IMR-90 (cell line): ENCODE results near the gene GLE1. TPM values are rescaled to one million over a fixed set of nuclear protein-coding genes. Genes with fewer than 3 reads are reported as not detected.

Experiments used
- ATAC-seq: fragments of 200-7000 bp; cut with Tn5 transposase; 2 replicates; pipeline ENCODE4 v1.9.1; 2020; ENCODE audit warnings: low read depth, mild to moderate bottlenecking, moderate library complexity
- BruUV-seq: library from RNA; stranded (reverse); fragments of 400-500 nt; replicated peaks from 2 replicates; lab custom pipeline; 2021; lab: Mats Ljungman, UMichigan
- CTCF ChIA-PET: fragments of 300-600 bp; formaldehyde crosslinking; extraction: SDS; loops from one replicate; lab custom pipeline; 2021; ENCODE audit warnings: antibody characterized with exemption; lab: Yijun Ruan, JAX
- POLR2A ChIA-PET: fragments of 300-600 bp; sonication (Branson Sonifier 250); formaldehyde crosslinking; loops from one replicate; lab custom pipeline; 2022; ENCODE audit warnings: antibody characterized with exemption; ENCODE audit not compliant: unreplicated experiment; lab: Charles Lee
- DNase-seq: peaks from one replicate; pipeline ENCODE4 v3.0.0; 2013
- H2AFZ ChIP-seq: replicated peaks from 2 replicates; pipeline ENCODE3; 2013; ENCODE audit warnings: low read length, mild to moderate bottlenecking; ENCODE audit not compliant: poor library complexity
- H2AK5ac ChIP-seq: 2 replicates; pipeline ENCODE4 v1.6.1; 2013; ENCODE audit warnings: low read depth, low read length, inconsistent platforms
- H2AK9ac ChIP-seq: replicated peaks from 2 replicates; pipeline ENCODE3; 2013; ENCODE audit warnings: mild to moderate bottlenecking, low read depth, low read length, moderate library complexity; ENCODE audit not compliant: poor library complexity
- H2BK120ac ChIP-seq: 2 replicates; pipeline ENCODE4 v1.6.1; 2013; ENCODE audit warnings: low read depth, low read length, inconsistent platforms
- H2BK15ac ChIP-seq: 3 replicates; pipeline ENCODE4 v1.6.1; 2013; ENCODE audit warnings: low read depth, low read length, inconsistent platforms
- H2BK20ac ChIP-seq: 2 replicates; pipeline ENCODE4 v1.6.1; 2013; ENCODE audit warnings: low read depth, mild to moderate bottlenecking, inconsistent platforms, low read length, moderate library complexity
- H2BK5ac ChIP-seq: 2 replicates; pipeline ENCODE4 v1.6.1; 2013; ENCODE audit warnings: mild to moderate bottlenecking, low read depth, low read length, inconsistent platforms; ENCODE audit not compliant: poor library complexity, severe bottlenecking
- H3K14ac ChIP-seq: replicated peaks from 2 replicates; pipeline ENCODE4 v1.6.1; 2013; ENCODE audit warnings: low read depth, low read length, inconsistent platforms
- H3K18ac ChIP-seq: 2 replicates; pipeline ENCODE4 v1.6.1; 2013; ENCODE audit warnings: low read depth, low read length, control low read depth
- H3K23ac ChIP-seq: 2 replicates; pipeline ENCODE4 v1.6.1; 2013; ENCODE audit warnings: low read depth, low read length, inconsistent platforms
- H3K27ac ChIP-seq: 2 replicates; pipeline ENCODE4 v1.5.1; 2013; ENCODE audit warnings: mild to moderate bottlenecking, control low read depth, low read length; ENCODE audit not compliant: insufficient read depth
- H3K27me3 ChIP-seq: 2 replicates; pipeline ENCODE4 v1.6.1; 2013; ENCODE audit warnings: low read length; ENCODE audit not compliant: control insufficient read depth, insufficient read depth
- H3K36me3 ChIP-seq: 2 replicates; pipeline ENCODE4 v1.6.1; 2013; ENCODE audit warnings: low read length, mixed read lengths; ENCODE audit not compliant: control insufficient read depth, insufficient read depth
- H3K4ac ChIP-seq: 2 replicates; pipeline ENCODE4 v1.6.1; 2013; ENCODE audit warnings: low read depth, low read length, inconsistent platforms
- H3K4me1 ChIP-seq: 2 replicates; pipeline ENCODE4 v1.6.1; 2013; ENCODE audit warnings: low read length, mixed read lengths; ENCODE audit not compliant: control insufficient read depth, insufficient read depth
- H3K4me2 ChIP-seq: 2 replicates; pipeline ENCODE4 v1.6.1; 2013; ENCODE audit warnings: low read depth, mild to moderate bottlenecking, control low read depth, low read length, moderate library complexity
- H3K4me3 ChIP-seq: 2 replicates; pipeline ENCODE4 v1.5.1; 2013; ENCODE audit warnings: low read depth, mild to moderate bottlenecking, control low read depth, low read length, moderate library complexity; ENCODE audit not compliant: insufficient read depth
- H3K56ac ChIP-seq: 2 replicates; pipeline ENCODE4 v1.6.1; 2013; ENCODE audit warnings: low read length, inconsistent platforms; ENCODE audit not compliant: insufficient read depth; ENCODE audit errors: extremely low read depth
- H3K79me1 ChIP-seq, 2 experiments: 2 replicates each; pipeline ENCODE4 v1.6.1; 2013; ENCODE audit warnings: low read length in 2 of 2, inconsistent platforms in 1 of 2, low read depth in 1 of 2
- H3K9ac ChIP-seq: 2 replicates; pipeline ENCODE4 v1.6.1; 2013; ENCODE audit warnings: low read depth, low read length, control low read depth
- H3K9me1 ChIP-seq: 2 replicates; pipeline ENCODE4 v1.6.1; 2013; ENCODE audit warnings: low read length, inconsistent platforms; ENCODE audit not compliant: insufficient read depth
- H3K9me3 ChIP-seq: 2 replicates; pipeline ENCODE4 v1.6.1; 2013; ENCODE audit warnings: low read length; ENCODE audit not compliant: control insufficient read depth, insufficient read depth
- H4K20me1 ChIP-seq: 2 replicates; pipeline ENCODE4 v1.6.1; 2013; ENCODE audit warnings: low read length, inconsistent platforms; ENCODE audit not compliant: insufficient read depth
- H4K5ac ChIP-seq: 2 replicates; pipeline ENCODE4 v1.6.1; 2013; ENCODE audit warnings: mild to moderate bottlenecking, low read depth, low read length, control low read depth
- H4K8ac ChIP-seq, 2 experiments: 2 replicates each; pipeline ENCODE4 v1.6.1; 2013; ENCODE audit warnings: low read depth in 2 of 2, low read length in 2 of 2, control low read depth in 1 of 2, inconsistent platforms in 1 of 2
- H4K91ac ChIP-seq: 2 replicates; pipeline ENCODE4 v1.6.1; 2013; ENCODE audit warnings: low read depth, low read length, inconsistent platforms; ENCODE audit not compliant: insufficient read depth
- CHD1 ChIP-seq: IDR thresholded peaks from 2 replicates; pipeline ENCODE4 v1.6.1; 2012; ENCODE audit warnings: low read depth, low read length, improper control_type of control experiment
- RAD21 ChIP-seq: IDR thresholded peaks from 2 replicates; pipeline ENCODE4 v1.6.1; 2012; ENCODE audit warnings: low read length, improper control_type of control experiment
- WGBS, 2 experiments: methylation state at CpG; one replicate each; pipeline versions ENCODE4 v1.1.5 to v1.1.7; 2013; ENCODE audit warnings: missing lambda C conversion rate in 2 of 2; ENCODE audit not compliant: insufficient read length in 1 of 2; ENCODE audit errors: extremely low coverage in 2 of 2; 5-methylcytosine and 5-hydroxymethylcytosine counted together
- dilution Hi-C: fragments of 300-500 bp; cut with HindIII; formaldehyde crosslinking; loops from one replicate; pipeline ENCODE4 v1.14.3; 2018; ENCODE audit warnings: low sequenced_read_pairs; ENCODE audit not compliant: unreplicated experiment
- in situ Hi-C: fragments of 300-500 bp; cut with MboI; formaldehyde crosslinking; loops from 3 replicates; pipeline ENCODE4 v1.14.3; 2019; ENCODE audit warnings: low sequenced_read_pairs, inconsistent platforms, mixed read lengths
- intact Hi-C: fragments of 100-400 bp; cut with micrococcal nuclease; formaldehyde crosslinking; loops from 2 replicates; pipeline ENCODE4 v1.10.0; 2022
- polyA plus RNA-seq, 3 experiments: library from polyadenylated mRNA; depleted of rRNA; stranded (reverse); fragments of >200 nt; gene quantifications; 2 replicates each; pipeline ENCODE4 v1.2.3, GENCODE V29; 2012; ENCODE audit warnings: low replicate concordance in 1 of 3
- total RNA-seq: library from RNA; depleted of rRNA; stranded (reverse); fragments of >200 nt; gene quantifications from 2 replicates; pipeline ENCODE4 v1.2.3, GENCODE V29; 2012
- TF ChIP-seq, protein P1 (sequence below): fragments of 150-350 bp; IDR thresholded peaks from 2 replicates; pipeline ENCODE4 v1.6.1; 2017; ENCODE audit warnings: mild to moderate bottlenecking, antibody characterized with exemption, low read length, low read depth

The GLE1 gene
- total and polyA plus RNA-seq, 2 of the 4 experiments (the other 2 are of a cell fraction) = 14.3 to 39.4 TPM

DNA sequence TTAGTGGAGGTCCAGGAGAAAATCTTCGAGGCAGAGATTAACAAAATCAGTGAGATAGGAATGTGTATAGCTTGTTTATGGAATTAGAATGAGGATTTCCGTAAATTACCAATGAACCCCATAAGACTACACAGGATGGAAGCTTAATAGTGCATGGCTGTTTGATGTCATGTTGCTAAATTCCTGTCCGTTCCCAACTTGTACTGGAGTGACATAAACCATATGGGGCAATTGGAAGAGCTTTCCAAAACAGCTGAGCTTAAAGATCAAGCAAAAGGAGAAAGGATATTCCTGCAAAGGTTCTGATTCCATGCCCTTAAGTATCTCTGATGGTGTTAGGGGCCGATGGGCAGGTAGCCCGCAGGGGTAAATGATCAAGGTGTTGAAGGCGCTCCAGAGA lies 17.4 kb downstream of the GLE1 start:
- ChIA-PET POLR2A (interaction anchor here (0.6 kb wide), 1 partner anchor 26 kb away, joined by 11 read pairs; no protein-coding TSS in a partner anchor), CTCF (no interaction called here)
- H3K4me1 ChIP-seq = peaks cover 7% of the 10 kb centered on the region; the same call in 1 of the 2 replicates
- ATAC-seq = no peak
- no peak overlapping the region for H3K14ac ChIP-seq
- H3K27ac ChIP-seq = no peak overlapping the region
- no TSS peak for BruUV-seq
- TF ChIP-seq RAD21 (no peak), CHD1 (no peak)
- TF ChIP-seq, protein P1, sequence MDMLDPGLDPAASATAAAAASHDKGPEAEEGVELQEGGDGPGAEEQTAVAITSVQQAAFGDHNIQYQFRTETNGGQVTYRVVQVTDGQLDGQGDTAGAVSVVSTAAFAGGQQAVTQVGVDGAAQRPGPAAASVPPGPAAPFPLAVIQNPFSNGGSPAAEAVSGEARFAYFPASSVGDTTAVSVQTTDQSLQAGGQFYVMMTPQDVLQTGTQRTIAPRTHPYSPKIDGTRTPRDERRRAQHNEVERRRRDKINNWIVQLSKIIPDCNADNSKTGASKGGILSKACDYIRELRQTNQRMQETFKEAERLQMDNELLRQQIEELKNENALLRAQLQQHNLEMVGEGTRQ = no peak
- no peak overlapping the region for H4K91ac ChIP-seq
- H3K27me3 ChIP-seq = no peaks in the 10 kb centered on the region
- no peaks in the 10 kb centered on the region for H3K9me3 ChIP-seq
- no peak overlapping the region for H2BK120ac ChIP-seq
- H4K5ac ChIP-seq = no peak overlapping the region
- in situ Hi-C loops = no loop called here
- H2AK9ac ChIP-seq = no peak overlapping the region
- no peak overlapping the region for H3K4me2 ChIP-seq
- dilution Hi-C loops = no loop called here
- WGBS, 2 experiments = 90% methylated on average over 4 of the region's 6 CpGs; no CpG with 5 or more reads in 1 of the 2 experiments
- H2BK15ac ChIP-seq = no peak overlapping the region
- no peak overlapping the region for H2AK5ac ChIP-seq
- H2BK5ac ChIP-seq = no peak overlapping the region
- no peak overlapping the region for H2AFZ ChIP-seq
- H3K79me1 ChIP-seq = peaks cover 0 to 11% of the 10 kb centered on the region in 2 experiments; a peak in 2 of 4 replicates
- H3K4ac ChIP-seq = no peak overlapping the region
- no peak overlapping the region for H2BK20ac ChIP-seq
- H3K36me3 ChIP-seq = peaks cover 23% of the 10 kb centered on the region
- H3K9ac ChIP-seq = no peak overlapping the region
- H4K8ac ChIP-seq = no peak overlapping the region
- intact Hi-C loops = no loop called here
- H3K9me1 ChIP-seq = 0 out of 2 replicates have a peak, but pooled peaks cover 4% of the 10 kb centered on the region
- H3K23ac ChIP-seq = no peak overlapping the region
- no peak overlapping the region for H3K18ac ChIP-seq
- no peak overlapping the region for H3K4me3 ChIP-seq
- H4K20me1 ChIP-seq = no peaks in the 10 kb centered on the region; the same call in 1 of the 2 replicates
- no peak overlapping the region for H3K56ac ChIP-seq
- DNase-seq = no peak
